K562 (cell line): ENCODE data around the gene SOX6. TPM values are rescaled to one million over a fixed set of nuclear protein-coding genes. Genes with fewer than 3 reads are reported as not detected.

Experiments
- ATAC-seq: fragments of 200-7000 bp; cut with Tn5 transposase; 3 replicates; pipeline ENCODE4 v1.9.1; 2020; ENCODE audit warnings: moderate library complexity
- BruUV-seq: library from RNA; stranded (reverse); fragments of 400-500 nt; replicated peaks from 2 replicates; lab custom pipeline; 2021; lab: Mats Ljungman, UMichigan
- CTCF ChIA-PET: fragments of 300-600 bp; formaldehyde crosslinking; extraction: SDS; loops from one replicate; lab custom pipeline; 2021; ENCODE audit warnings: low intra/inter-chr PET ratio; lab: Yijun Ruan, JAX
- POLR2A ChIA-PET: fragments of 300-600, 350-650 bp; sonication (Branson Sonifier 250); formaldehyde crosslinking; extraction: SDS; loops from one replicate; lab custom pipeline; 2021; ENCODE audit warnings: antibody characterized with exemption, inconsistent platforms; lab: Yijun Ruan, JAX
- DNase-seq, 4 experiments: peaks; one replicate each; pipeline versions ENCODE4 v3.0.0 to v3.0.0-alpha.2; 2011 to 2018; ENCODE audit warnings: low spot score in 3 of 4, mixed read lengths in 3 of 4; ENCODE audit errors: extremely low read depth in 1 of 4
- FAIRE-seq: peaks from 2 replicates; lab custom pipeline; 2011; peaks lifted over from hg19 to GRCh38; lab: Jason Lieb, UNC
- H2AFZ ChIP-seq: 2 replicates; pipeline ENCODE4 v1.6.0; 2011; ENCODE audit warnings: low read depth, low read length, control low read depth, inconsistent platforms
- H3K27ac ChIP-seq: fragments of 200-600 bp; 3 replicates; pipeline ENCODE4 v1.8.0; 2011; ENCODE audit warnings: low read depth, mild to moderate bottlenecking, control low read depth, inconsistent platforms, low read length, moderate library complexity, mixed read lengths; ENCODE audit errors: extremely low read depth
- H3K27me3 ChIP-seq, 2 experiments: fragments of 300-600 bp in 1 of 2; 2 replicates in 1 of 2; 3 replicates in 1 of 2; pipeline versions ENCODE4 v1.6.0 to v1.8.0; 2011; ENCODE audit warnings: inconsistent platforms in 2 of 2, low read length in 2 of 2, mild to moderate bottlenecking in 1 of 2, mixed read lengths in 1 of 2, moderate library complexity in 1 of 2; ENCODE audit not compliant: control insufficient read depth in 2 of 2, insufficient read depth in 2 of 2
- H3K36me3 ChIP-seq: fragments of 300-600 bp; 3 replicates; pipeline ENCODE4 v1.8.0; 2011; ENCODE audit warnings: mild to moderate bottlenecking, low read length, inconsistent platforms; ENCODE audit not compliant: control insufficient read depth, insufficient read depth
- H3K4me1 ChIP-seq, 2 experiments: fragments of 200-600 bp in 1 of 2; replicated peaks in 1 of 2; 2 replicates in 1 of 2; 3 replicates in 1 of 2; pipeline versions ENCODE4 v1.5.1 to v1.8.0; 2011; ENCODE audit warnings: inconsistent platforms in 2 of 2, low read length in 2 of 2, mild to moderate bottlenecking in 1 of 2, mixed read lengths in 1 of 2, moderate library complexity in 1 of 2; ENCODE audit not compliant: control insufficient read depth in 2 of 2, insufficient read depth in 2 of 2
- H3K4me2 ChIP-seq: 2 replicates; pipeline ENCODE4 v1.6.1; 2011; ENCODE audit warnings: low read length, control low read depth, inconsistent platforms, mixed read lengths; ENCODE audit not compliant: insufficient read depth
- H3K4me3 ChIP-seq: fragments of 200-600 bp; sonication (generic), shearing (Covaris generic); 2 replicates; pipeline ENCODE4 v1.5.1; 2016; ENCODE audit warnings: control low read depth, inconsistent platforms
- H3K79me2 ChIP-seq: fragments of 200-600 bp; 3 replicates; pipeline ENCODE4 v1.8.0; 2011; ENCODE audit warnings: low read length, inconsistent platforms; ENCODE audit not compliant: control insufficient read depth, insufficient read depth
- H3K9ac ChIP-seq, 2 experiments: 2 replicates each; pipeline versions ENCODE4 v1.6.0 to v1.6.1; 2011; ENCODE audit warnings: low read depth in 2 of 2, low read length in 2 of 2, control low read depth in 1 of 2, inconsistent platforms in 1 of 2, mild to moderate bottlenecking in 1 of 2, mixed read lengths in 1 of 2; ENCODE audit not compliant: insufficient read depth in 1 of 2
- H3K9me1 ChIP-seq: one replicate; pipeline ENCODE4 v1.6.0; 2011; ENCODE audit warnings: inconsistent platforms, mild to moderate bottlenecking, low read length, moderate library complexity; ENCODE audit not compliant: control insufficient read depth, insufficient read depth
- H3K9me3 ChIP-seq: replicated peaks from 2 replicates; pipeline ENCODE4 v1.5.1; 2011; ENCODE audit warnings: low read depth, low read length, inconsistent platforms; ENCODE audit not compliant: control insufficient read depth, insufficient read depth
- H4K20me1 ChIP-seq: replicated peaks from 2 replicates; pipeline ENCODE4 v1.6.1; 2011; ENCODE audit warnings: low read length, inconsistent platforms, mixed read lengths; ENCODE audit not compliant: control insufficient read depth, insufficient read depth
- RFX1 ChIP-seq: fragments of 450-650 bp; IDR thresholded peaks from 2 replicates; pipeline ENCODE4 v1.6.1; 2016; ENCODE audit warnings: mild to moderate bottlenecking, moderate library complexity
- ZNF280A ChIP-seq: fragments of 450-650 bp; IDR thresholded peaks from 2 replicates; pipeline ENCODE4 v1.6.1; 2018; ENCODE audit warnings: mild to moderate bottlenecking, low read depth; ENCODE audit not compliant: partially characterized antibody
- WGBS: fragments of 100-300 bp; shearing (Covaris generic); methylation state at CpG from one replicate; pipeline ENCODE4 v1.1.6; 2016; ENCODE audit warnings: low coverage, mixed read lengths; ENCODE audit not compliant: insufficient coverage; ENCODE audit errors: missing lambda C conversion rate; 5-methylcytosine and 5-hydroxymethylcytosine counted together
- in situ Hi-C: fragments of 300-500 bp; cut with MboI; formaldehyde crosslinking; loops from 4 replicates; pipeline ENCODE4 v1.15.0; 2018; ENCODE audit warnings: inconsistent platforms, mixed read lengths
- intact Hi-C: fragments of 100-400 bp; cut with micrococcal nuclease; formaldehyde crosslinking; loops from 2 replicates; pipeline ENCODE4 v1.14.2; 2022
- polyA plus RNA-seq, 8 experiments: library from polyadenylated mRNA; depleted of rRNA in 4 of 8; stranded (reverse) in 5 of 8; unstranded in 3 of 8; fragments of >200 nt; fragmentation: Nextera tagmentation in 2 of 8; fragmentation: Illumina TruSeq in 1 of 8; extraction: Ambion mirVana in 2 of 8; extraction: Trizol in 1 of 8; gene quantifications; 2 replicates each; pipeline versions ENCODE4 v1.2.1 to v1.2.3, GENCODE V29; 2011 to 2014; ENCODE audit warnings: inconsistent platforms in 1 of 8, missing spikeins in 1 of 8
- total RNA-seq, 7 experiments: library from RNA; depleted of rRNA in 6 of 7; stranded (reverse); fragments of >200 nt in 6 of 7; fragmentation: Illumina TruSeq in 2 of 7; extraction: Trizol in 2 of 7; gene quantifications; 2 replicates each; pipeline versions ENCODE4 v1.2.1 to v1.2.3, GENCODE V29; 2011 to 2021; ENCODE audit warnings: low replicate concordance in 1 of 7

Gene SOX6
- total and polyA plus RNA-seq, 9 of the 15 experiments (the other 6 are each of a cell fraction or from before 2014, with no cell fraction given): 0.89 to 8.7 (median 5.7) TPM

DNA sequence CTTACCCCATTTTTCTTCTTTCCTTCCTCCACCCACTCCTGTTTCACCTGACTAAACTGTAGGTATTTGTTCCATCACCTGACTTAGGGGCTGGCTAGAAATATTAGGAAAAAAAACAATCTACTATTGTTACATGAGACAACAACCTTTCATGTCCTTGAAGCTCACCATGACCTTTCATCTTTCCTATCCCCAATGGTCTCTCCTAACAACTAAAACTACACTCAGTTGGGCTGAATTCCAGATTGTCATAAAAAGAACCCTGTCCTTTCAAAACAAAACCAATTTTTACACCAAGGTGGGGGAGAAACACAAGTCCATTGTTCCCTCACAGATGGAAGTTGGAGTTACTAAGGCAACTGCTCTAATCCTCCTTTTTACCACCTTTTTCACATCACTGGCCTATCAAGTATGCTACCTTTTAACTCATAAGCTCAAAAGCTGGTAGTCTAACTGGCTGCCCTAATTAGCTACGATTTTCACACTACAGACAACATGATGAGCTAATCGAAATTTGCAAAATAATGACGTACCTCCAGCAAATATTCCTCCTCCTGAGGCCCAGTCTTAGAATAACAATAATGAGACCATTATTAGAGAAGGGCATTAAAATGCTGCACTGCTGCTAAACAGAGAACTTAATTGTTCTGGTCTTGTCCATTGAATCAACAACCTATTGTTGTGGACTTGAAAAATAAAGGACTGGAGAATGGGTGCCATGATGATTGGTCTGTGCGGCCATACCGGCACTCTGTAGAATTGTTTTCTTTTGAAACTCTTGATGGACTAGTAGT lies 46.5 kb upstream of the SOX6 start:
- intact Hi-C loops: no loop called here
- Histone ChIP-seq H3K9ac (no peak overlapping the region), H3K9me3 (no peaks in the 10 kb centered on the region), H3K27me3 (no peaks in the 10 kb centered on the region), H3K9me1 (no peaks in the 10 kb centered on the region), H4K20me1 (no peaks in the 10 kb centered on the region), H3K27ac (no peak overlapping the region), H3K4me1 (peaks cover 0 to 4% of the 10 kb centered on the region in 2 experiments; a peak in 2 of 5 replicates), H3K36me3 (no peaks in the 10 kb centered on the region), H3K79me2 (no peaks in the 10 kb centered on the region), H3K4me2 (no peak overlapping the region), H3K4me3 (no peak overlapping the region), H2AFZ (no peak overlapping the region)
- WGBS: 66% methylated on average over 5 of the region's 5 CpGs
- no peak for FAIRE-seq
- peak; percentile 10; the same call in 1 of the 2 replicates for TF ChIP-seq RFX1
- no peak for TF ChIP-seq ZNF280A
- no peak; the same call in 2 of the 3 replicates for ATAC-seq
- in situ Hi-C loops: no loop called here
- POLR2A ChIA-PET: interaction anchor here (0.7 kb wide), 1 partner anchor 44 kb away, joined by 3 read pairs; no protein-coding TSS in a partner anchor
- CTCF ChIA-PET: no interaction called here
- DNase-seq: no peak
- BruUV-seq: no TSS peak
